Measurements from ENCODE around the gene SLC46A1.

DNA sequence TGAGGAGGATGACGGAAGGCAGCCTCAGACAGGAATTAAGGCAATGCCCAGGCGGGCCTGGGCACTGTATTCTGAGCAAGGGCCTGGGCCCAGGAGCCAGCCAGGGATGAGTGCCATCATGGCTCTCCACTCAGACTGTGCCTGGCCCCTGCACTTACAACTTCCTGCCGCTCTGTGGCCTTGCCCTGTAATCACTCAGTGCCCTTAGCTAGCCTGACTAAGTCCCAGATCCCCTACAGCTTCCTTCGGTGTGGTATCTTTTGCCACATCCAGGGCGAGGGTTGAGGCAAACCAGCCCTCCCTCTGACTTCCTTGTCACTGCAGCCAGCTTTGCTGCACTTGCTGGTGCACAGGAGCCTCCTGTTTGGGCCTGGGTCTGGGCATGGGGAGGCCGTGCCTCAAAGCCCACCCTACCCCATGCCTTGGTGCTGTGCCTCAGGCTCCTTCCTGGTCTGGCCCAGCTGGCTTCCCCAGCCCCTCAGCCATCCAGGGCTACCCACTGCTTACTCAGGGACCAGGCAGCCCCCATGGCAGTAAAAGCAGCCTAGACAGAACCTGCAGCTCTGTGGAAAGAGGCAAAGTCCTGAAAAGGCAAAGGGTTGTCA, 9.3 kb downstream of the SLC46A1 start:
- TF ChIP-seq, protein P1, sequence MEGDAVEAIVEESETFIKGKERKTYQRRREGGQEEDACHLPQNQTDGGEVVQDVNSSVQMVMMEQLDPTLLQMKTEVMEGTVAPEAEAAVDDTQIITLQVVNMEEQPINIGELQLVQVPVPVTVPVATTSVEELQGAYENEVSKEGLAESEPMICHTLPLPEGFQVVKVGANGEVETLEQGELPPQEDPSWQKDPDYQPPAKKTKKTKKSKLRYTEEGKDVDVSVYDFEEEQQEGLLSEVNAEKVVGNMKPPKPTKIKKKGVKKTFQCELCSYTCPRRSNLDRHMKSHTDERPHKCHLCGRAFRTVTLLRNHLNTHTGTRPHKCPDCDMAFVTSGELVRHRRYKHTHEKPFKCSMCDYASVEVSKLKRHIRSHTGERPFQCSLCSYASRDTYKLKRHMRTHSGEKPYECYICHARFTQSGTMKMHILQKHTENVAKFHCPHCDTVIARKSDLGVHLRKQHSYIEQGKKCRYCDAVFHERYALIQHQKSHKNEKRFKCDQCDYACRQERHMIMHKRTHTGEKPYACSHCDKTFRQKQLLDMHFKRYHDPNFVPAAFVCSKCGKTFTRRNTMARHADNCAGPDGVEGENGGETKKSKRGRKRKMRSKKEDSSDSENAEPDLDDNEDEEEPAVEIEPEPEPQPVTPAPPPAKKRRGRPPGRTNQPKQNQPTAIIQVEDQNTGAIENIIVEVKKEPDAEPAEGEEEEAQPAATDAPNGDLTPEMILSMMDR (IDR thresholded peaks at IDR 0.05), result no peak
- TF ChIP-seq POLR2A (IDR thresholded peaks at IDR 0.05), result peak in 1 of 2 donors; percentile 28
